ENCODE measurements around the gene HEPHL1.
"Not testable (repeated sequence)": the region's sequence is repeated elsewhere in the genome, so short reads cannot be mapped to it uniquely, and the experiment has no call there.

The HEPHL1 gene, protein sequence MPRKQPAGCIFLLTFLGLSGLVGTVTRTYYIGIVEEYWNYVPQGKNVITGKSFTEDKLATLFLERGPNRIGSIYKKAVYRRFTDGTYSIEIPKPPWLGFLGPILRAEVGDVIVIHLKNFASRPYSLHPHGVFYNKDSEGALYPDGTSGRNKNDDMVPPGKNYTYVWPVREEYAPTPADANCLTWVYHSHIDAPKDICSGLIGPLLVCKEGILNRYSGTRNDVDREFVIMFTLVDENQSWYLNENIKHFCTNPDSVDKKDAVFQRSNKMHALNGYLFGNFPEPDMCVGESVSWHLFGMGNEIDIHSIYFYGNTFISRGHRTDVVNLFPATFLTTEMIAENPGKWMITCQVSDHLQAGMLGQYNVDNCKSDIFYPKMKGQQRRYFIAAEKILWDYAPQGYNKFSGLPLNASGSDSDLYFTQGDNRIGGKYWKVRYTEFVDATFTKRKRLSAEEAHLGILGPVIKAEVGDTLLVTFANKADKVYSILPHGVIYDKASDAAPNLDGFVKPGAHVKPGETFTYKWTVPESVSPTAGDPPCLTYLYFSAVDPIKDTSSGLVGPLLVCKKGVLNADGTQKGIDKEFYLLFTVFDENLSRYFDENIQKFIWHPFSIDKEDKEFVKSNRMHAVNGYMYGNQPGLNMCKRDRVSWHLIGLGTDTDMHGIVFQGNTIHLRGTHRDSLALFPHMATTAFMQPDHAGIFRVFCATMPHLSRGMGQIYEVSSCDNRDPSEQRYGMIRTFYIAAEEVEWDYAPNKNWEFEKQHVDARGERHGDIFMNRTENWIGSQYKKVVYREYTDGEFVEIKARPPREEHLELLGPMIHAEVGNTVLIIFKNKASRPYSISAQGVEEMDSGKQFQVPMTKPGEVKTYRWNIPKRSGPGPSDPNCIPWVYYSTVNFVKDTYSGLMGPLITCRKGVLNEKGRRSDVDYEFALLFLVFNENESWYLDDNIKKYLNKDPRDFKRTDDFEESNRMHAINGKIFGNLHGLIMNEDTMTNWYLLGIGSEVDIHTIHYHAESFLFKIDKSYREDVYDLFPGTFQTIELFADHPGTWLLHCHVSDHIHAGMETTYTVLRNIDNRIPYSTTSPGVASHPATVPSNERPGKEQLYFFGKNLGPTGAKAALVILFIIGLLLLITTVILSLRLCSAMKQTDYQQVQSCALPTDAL

DNA sequence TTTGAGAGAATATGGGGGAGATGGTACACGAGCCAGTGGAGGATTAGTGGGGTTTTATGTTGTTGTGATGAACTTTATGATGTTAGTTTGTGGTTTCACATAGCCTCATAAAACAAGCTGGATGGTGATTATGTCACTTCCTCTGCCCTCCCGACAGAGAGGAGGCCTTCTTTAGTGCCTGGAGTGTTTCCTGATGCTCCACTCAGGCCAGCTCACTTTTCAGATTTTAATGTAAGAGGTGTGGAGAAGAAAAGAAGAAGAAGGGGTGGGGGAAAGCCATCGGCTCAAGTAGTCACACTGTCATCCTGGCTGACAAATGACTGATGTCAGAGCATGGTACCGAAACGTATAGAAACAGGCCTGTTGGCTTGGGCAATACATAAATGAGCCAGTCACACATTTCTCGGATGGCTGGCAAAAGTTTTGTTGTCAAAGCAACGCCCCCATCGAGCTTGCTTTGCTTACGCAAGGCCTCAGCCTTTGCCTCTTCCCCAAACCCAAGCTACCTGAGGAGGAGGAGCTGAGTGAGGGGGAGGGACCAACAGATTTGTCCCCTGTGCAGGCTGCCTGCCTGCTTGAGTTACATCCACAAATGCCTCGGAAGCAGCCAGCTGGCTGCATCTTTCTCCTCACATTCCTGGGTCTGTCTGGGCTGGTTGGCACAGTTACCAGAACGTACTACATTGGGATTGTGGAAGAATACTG lies at the start of gene HEPHL1:
Gene HEPHL1, plus strand, starts transcription at position 578 of the 705 bp plus-strand sequence. Its CDS starts 15 bp downstream, at position 593.
- Histone ChIP-seq H3K9me3 (ENCODE audit: control insufficient read depth, low read length) (no peaks in the 10 kb centered on the region), H3K4me1 (no peaks in the 10 kb centered on the region), H3K27me3 (ENCODE audit: control insufficient read depth, insufficient read depth, low read length) (no peaks in the 10 kb centered on the region), H3K36me3 (ENCODE audit: control insufficient read depth, insufficient read depth, low read length) (no peaks in the 10 kb centered on the region), H3K4me2 (ENCODE audit: low read length) (no peak within 1 kb of the TSS), H3K79me2 (no peaks in the 10 kb centered on the region), H2AFZ (no peak within 1 kb of the TSS), H3K27ac (no peak within 1 kb of the TSS), H3K4me3 (ENCODE audit: low read depth, low read length) (no peak within 1 kb of the TSS), H3K9ac (no peak within 1 kb of the TSS)
- TF ChIP-seq, protein P1, sequence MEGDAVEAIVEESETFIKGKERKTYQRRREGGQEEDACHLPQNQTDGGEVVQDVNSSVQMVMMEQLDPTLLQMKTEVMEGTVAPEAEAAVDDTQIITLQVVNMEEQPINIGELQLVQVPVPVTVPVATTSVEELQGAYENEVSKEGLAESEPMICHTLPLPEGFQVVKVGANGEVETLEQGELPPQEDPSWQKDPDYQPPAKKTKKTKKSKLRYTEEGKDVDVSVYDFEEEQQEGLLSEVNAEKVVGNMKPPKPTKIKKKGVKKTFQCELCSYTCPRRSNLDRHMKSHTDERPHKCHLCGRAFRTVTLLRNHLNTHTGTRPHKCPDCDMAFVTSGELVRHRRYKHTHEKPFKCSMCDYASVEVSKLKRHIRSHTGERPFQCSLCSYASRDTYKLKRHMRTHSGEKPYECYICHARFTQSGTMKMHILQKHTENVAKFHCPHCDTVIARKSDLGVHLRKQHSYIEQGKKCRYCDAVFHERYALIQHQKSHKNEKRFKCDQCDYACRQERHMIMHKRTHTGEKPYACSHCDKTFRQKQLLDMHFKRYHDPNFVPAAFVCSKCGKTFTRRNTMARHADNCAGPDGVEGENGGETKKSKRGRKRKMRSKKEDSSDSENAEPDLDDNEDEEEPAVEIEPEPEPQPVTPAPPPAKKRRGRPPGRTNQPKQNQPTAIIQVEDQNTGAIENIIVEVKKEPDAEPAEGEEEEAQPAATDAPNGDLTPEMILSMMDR (IDR thresholded peaks at IDR 0.05): no peak

DNA sequence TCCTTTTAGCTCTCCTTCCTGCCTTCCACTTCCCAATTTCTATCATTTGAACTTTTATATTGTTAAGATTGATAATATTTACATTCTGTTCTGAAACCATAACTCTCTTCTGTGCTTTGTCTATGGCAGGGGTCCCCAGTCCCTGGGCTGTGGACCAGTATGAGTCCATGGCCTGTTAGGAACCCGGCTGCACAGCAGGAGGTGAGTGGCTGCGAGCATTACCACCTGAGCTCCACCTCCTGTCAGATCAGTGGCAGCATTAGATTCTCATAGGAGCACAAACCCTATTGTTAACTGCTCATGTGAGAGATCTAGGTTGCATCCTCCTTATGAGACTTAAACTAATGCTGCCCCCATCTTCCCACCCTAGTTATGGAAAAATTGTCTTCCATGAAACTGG lies 48.4 kb upstream of the HEPHL1 start:
- Histone ChIP-seq H3K4me2 (ENCODE audit: low read length) (no peak overlapping the region), H3K4me1 (no peaks in the 10 kb centered on the region)

DNA sequence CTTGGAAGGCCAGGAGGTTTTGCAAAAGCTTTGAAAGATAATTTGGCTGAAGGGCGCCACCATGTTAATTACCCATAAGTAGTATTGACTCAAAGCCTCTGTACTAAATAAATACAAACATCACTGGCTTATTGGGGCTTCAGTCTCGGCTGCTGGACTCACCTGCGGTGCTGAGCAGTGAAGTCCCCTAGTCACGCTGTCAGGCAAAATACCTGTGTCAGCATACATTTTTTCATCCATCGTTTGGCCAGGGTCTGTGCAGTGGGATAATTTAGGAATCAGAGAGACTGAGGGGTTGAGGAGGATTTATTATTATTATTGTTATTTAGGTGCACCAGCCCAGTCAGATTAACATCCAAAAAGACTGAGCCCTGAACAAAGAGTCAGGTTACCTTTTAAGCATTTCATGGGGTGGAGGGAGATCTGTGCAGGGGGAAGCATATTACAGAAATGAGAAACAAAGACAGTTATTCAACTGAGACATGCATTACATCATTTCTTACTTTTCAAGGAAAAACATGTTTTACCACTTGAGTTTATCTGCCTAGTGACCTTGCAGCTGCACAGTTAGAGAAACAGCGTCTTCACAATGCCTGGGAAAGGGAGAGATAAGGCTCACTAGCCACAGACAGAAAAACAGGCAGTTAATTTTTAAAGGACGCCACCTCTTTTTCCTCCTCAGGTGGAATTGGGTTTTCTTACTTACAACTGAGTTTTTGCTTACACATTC lies 47.7 kb upstream of the HEPHL1 start:
- H3K9me3 ChIP-seq (ENCODE audit: control insufficient read depth, low read length); H3K27me3 ChIP-seq (ENCODE audit: control insufficient read depth, insufficient read depth, low read length); H2AFZ ChIP-seq; H3K4me1 ChIP-seq; H3K36me3 ChIP-seq (ENCODE audit: control insufficient read depth, insufficient read depth, low read length); H3K79me2 ChIP-seq; H3K27ac ChIP-seq; H3K4me2 ChIP-seq (ENCODE audit: low read length); H3K9ac ChIP-seq; H3K4me3 ChIP-seq (ENCODE audit: low read depth, low read length): not testable (repeated sequence)

More for the DNA sequence above, 48.4 kb upstream of the HEPHL1 start:
- Histone ChIP-seq H3K27me3 (ENCODE audit: control insufficient read depth, insufficient read depth, low read length) (no peaks in the 10 kb centered on the region), H3K4me3 (ENCODE audit: low read depth, low read length) (no peak overlapping the region), H3K9ac (no peak overlapping the region), H3K27ac (no peak overlapping the region), H3K79me2 (no peaks in the 10 kb centered on the region), H3K9me3 (ENCODE audit: control insufficient read depth, low read length) (no peaks in the 10 kb centered on the region), H2AFZ (no peak overlapping the region), H3K36me3 (ENCODE audit: control insufficient read depth, insufficient read depth, low read length) (no peaks in the 10 kb centered on the region)
- TF ChIP-seq, protein P1 (IDR thresholded peaks at IDR 0.05): no peak

DNA sequence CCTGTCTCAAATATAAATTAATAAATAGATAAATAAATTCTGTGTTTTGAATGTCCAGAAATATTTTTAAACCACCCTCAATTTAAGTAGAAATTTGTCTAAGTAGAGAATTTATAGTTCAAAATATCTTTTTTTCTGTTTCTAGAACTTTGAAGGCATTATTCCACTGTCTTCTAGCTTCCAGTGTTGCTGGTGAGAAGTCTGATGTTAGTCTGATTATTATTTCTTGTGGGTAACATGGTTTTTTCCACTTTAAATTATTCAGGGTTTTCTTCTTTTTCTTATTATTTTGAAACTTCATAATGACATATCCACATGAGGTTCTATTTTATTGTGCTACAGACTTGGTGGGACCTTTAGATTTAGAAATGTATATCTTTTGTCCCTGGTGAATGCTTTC lies 46.4 kb upstream of the HEPHL1 start:
- Histone ChIP-seq H3K36me3 (ENCODE audit: control insufficient read depth, insufficient read depth, low read length) (no peaks in the 10 kb centered on the region), H3K27ac (no peak overlapping the region), H3K4me3 (ENCODE audit: low read depth, low read length) (no peak overlapping the region), H3K4me2 (ENCODE audit: low read length) (no peak overlapping the region), H3K79me2 (no peaks in the 10 kb centered on the region), H3K4me1 (no peaks in the 10 kb centered on the region), H3K9ac (no peak overlapping the region), H3K9me3 (ENCODE audit: control insufficient read depth, low read length) (no peaks in the 10 kb centered on the region), H3K27me3 (ENCODE audit: control insufficient read depth, insufficient read depth, low read length) (no peaks in the 10 kb centered on the region), H2AFZ (no peak overlapping the region)
- TF ChIP-seq, protein P1 (IDR thresholded peaks at IDR 0.05): no peak

DNA sequence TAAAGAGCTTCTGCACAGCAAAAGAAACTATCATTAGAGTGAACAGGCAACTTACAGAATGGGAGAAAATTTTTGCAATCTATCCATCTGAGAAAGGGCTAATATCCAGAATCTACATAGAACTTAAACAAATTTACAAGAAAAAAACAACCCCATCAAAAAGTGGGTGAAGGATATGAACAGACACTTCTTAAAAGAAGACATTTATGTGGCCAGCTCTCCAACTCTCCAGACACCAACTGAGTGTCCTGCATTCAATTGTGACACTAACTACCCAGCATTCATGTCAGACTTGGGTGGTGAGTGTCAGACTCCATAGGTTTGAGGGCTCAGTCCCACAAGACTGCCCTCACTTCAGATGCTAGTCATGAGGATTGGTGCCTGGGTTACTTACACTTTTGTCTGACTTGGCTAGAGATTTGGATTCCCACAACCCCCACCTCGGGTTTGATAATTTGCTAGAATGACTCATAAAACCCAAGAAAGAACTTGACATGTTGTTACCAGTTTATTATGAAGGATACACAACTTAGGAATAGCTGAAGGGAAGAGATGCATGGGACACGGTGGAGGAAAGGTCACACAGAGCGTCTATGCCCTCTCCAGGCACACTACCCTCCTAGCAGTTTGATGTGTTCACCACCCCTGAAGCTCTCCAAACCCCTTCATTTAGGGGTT lies 44.4 kb upstream of the HEPHL1 start:
- H3K9ac ChIP-seq; H3K9me3 ChIP-seq (ENCODE audit: control insufficient read depth, low read length); H3K4me3 ChIP-seq (ENCODE audit: low read depth, low read length); H3K4me1 ChIP-seq; H2AFZ ChIP-seq; H3K27me3 ChIP-seq (ENCODE audit: control insufficient read depth, insufficient read depth, low read length); H3K27ac ChIP-seq; H3K79me2 ChIP-seq; H3K4me2 ChIP-seq (ENCODE audit: low read length); H3K36me3 ChIP-seq (ENCODE audit: control insufficient read depth, insufficient read depth, low read length): not testable (repeated sequence)
